Fibroblast of mammary gland (primary cell): Measurements from ENCODE around the gene WEE2.

Experiments
- DNase-seq: peaks from one replicate; pipeline ENCODE4 v3.0.0-alpha.2; 2010; ENCODE audit warnings: low read depth
- H3K4me3 ChIP-seq: 2 replicates; pipeline ENCODE4 v1.5.1; 2011; ENCODE audit warnings: low read depth, mild to moderate bottlenecking, low read length, moderate library complexity; ENCODE audit not compliant: control insufficient read depth
- CTCF ChIP-seq: conservative IDR thresholded peaks from 2 replicates; pipeline ENCODE4 v1.5.1; 2011; ENCODE audit warnings: low read depth, low read length, inconsistent platforms; ENCODE audit not compliant: control insufficient read depth, insufficient read depth

Gene WEE2

GRCh38 chr7:141708351-141708750 lies at the start of gene WEE2:
Gene WEE2 (plus strand): TSS chr7:141708353. CDS start chr7:141708759, 406 bp downstream.
- no peak within 1 kb of the TSS for H3K4me3 ChIP-seq
- no peak for DNase-seq
- TF ChIP-seq CTCF = no peak

- TF ChIP-seq CTCF = no peak
- H3K4me3 ChIP-seq = no peak overlapping the region
- no peak for DNase-seq
Measured at GRCh38 chr7:141659501-141659900, 48.7 kb upstream of the WEE2 start.

GRCh38 chr7:141660259-141660658 lies 47.9 kb upstream of the WEE2 start:
- no peak overlapping the region for H3K4me3 ChIP-seq
- DNase-seq = no peak
- no peak for TF ChIP-seq CTCF

- no peak overlapping the region for H3K4me3 ChIP-seq
- peak; percentile 13 for DNase-seq
- no peak for TF ChIP-seq CTCF
Measured at GRCh38 chr7:141663081-141663849, 44.9 kb upstream of the WEE2 start.

- no peak for DNase-seq
- no peak overlapping the region for H3K4me3 ChIP-seq
- no peak for TF ChIP-seq CTCF
Measured at GRCh38 chr7:141664450-141664849, 43.7 kb upstream of the WEE2 start.

- no peak for TF ChIP-seq CTCF
- H3K4me3 ChIP-seq = no peak overlapping the region
- DNase-seq = no peak
Measured at GRCh38 chr7:141665208-141666035, 42.7 kb upstream of the WEE2 start.
